ENCODE results near the gene UBE2Q2.

- TF ChIP-seq EZH2 (IDR thresholded peaks at IDR 0.05; ENCODE audit: insufficient read depth, poor library complexity, severe bottlenecking) (no peak), EZH2phosphoT487 (IDR thresholded peaks at IDR 0.05; ENCODE audit: insufficient read depth, low read depth) (no peak)
Observed at GRCh38 chr15:75823860-75824613, 19.2 kb upstream of the UBE2Q2 start.
